Activated naive CD8-positive, alpha-beta T cell treated with anti-CD3 and anti-CD28 coated beads, Interleukin-2, amount 50 U/mL, for 16 hours (primary cell): ENCODE results near the gene NUCB1.

Source experiments
- DNase-seq: peaks from one replicate; pipeline ENCODE4 v3.0.0-alpha.2; 2020; ENCODE audit warnings: low read depth, low spot score

NUCB1 gene

GRCh38 chr19:48934837-48935236 lies 34.7 kb downstream of the NUCB1 start:
- no peak for DNase-seq

- no peak for DNase-seq
Measured at GRCh38 chr19:48935864-48936263, 35.8 kb downstream of the NUCB1 start.

- DNase-seq = no peak
Measured at GRCh38 chr19:48938256-48938655, 38.1 kb downstream of the NUCB1 start.

GRCh38 chr19:48940902-48941301 lies 40.8 kb downstream of the NUCB1 start:
- DNase-seq = no peak

DNA sequence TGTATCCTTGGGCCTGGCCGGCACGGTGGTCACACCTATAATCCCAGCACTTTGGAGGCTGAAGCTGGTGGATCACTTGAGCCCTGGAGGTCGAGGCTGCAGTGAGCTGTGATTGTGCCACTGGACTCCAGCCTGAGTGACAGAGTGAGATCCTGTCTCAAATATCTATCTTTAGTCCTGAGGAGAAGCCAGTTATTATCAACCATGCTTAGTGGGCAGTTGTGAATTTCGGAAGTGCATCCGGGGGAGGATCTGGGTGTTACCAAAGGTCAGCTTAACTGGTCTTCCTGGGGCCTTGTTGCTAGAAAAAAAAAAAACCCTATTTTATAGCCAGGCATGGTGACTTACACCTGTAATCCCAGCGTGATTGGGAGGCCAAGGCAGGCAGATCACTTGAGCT lies 43.0 kb downstream of the NUCB1 start:
- no peak for DNase-seq

GRCh38 chr19:48945415-48945814 lies 45.3 kb downstream of the NUCB1 start:
- DNase-seq = no peak

DNA sequence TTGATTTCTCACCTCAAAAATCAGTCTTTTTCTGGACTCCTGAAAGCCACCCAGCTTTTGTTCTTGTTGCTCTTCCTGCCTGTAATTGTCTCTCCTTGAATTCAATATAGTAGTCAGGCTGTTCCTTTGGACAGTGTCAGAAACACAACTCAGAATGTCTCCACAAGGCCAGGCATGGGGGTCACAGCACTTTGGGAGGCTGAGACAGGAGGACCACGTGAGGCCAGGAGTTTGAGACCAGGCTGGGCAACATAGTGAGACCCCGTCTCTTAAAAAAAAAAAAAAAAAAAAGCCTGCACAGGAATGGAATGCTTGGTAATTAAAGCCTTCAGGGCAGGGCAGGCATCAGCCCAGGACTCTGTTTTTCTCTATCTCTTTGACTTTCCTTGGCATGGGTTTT lies 45.7 kb downstream of the NUCB1 start:
- no peak for DNase-seq

DNA sequence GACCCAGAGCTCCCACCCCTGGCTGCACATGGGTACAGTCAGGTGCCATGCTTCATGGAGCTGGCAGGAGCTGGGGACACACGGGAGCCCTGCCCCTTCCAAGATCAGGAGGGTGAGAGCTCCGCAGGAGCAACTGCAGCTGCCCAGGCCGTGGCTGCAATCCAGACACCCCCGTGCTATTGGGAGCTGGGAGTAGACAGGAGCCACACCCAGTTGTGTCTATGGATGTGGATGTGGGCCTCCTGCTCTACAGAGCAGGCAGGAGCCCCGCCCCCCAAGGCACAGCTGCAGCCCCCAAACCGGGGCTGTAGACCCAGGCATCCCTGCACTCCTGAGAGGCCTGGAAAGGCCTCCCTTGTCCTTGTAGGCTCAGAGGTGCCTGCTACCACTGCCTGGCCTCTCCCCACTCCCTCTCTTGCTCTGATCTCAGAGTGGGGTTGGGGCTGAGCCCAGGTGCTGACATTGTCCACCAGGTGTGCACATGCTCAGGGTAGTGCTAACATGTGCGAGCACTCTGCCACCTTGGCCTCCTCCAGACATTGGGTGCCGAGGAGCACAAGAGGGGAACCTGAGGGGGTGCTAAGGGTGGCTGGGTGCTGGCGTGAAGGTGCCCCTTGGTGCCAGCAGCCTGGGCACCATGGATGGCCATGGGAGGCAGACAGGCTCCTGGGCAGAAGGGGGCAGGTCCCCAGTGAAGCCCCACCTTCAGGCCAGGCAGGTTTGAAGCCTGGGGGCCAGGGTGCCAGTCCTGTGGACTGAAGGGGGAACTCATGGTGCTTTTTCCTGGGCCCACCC lies 46.5 kb downstream of the NUCB1 start:
- DNase-seq = no peak

DNA sequence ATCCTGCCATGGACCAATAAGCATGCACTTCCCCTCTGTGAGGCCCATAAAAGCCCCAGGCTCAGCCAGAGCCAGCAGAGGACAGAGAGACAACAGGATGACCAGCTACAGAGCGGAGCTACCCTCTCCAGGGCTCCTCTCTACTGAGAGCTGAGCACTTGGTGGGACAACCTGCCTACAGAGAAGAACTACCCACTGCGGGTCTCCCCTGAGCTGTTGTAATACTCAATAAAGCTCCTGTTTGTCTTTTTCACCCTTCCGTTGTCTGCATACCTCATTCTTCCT lies 47.1 kb downstream of the NUCB1 start:
- no peak for DNase-seq

GRCh38 chr19:48950159-48950558 lies 50.0 kb downstream of the NUCB1 start:
- no peak for DNase-seq

DNA sequence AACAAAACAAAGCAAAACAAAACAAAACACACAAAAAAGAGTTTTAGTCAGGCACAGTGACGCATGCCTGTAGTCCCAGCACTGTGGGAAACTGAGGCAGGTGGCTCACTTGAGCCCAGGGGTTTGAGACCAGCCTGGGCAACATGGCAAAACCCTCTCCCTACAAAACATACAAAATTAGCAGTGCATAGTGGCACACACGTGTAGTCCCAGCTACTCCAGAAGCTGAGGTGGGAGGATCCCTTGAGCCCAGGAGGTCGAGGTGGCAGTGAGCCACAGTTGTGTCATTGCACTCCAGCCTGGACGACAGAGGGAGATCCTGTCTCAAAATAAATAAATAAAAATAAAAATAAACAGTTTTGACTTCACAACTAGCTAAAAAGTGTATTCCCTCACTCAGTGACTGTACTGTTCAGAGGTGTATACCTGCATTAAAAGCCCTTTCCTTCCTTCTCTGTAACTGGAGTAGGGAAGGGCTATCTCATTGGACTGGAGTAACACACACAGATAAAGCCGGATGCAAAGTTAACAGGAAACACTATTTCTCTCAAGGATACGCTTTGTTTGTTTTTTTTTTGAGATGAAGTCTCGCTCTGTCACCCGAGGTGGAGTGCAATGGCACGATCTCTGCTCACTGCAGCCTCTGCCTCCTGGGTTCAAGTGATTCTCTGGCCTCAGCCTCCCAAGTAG lies 50.9 kb downstream of the NUCB1 start:
- DNase-seq = no peak

DNA sequence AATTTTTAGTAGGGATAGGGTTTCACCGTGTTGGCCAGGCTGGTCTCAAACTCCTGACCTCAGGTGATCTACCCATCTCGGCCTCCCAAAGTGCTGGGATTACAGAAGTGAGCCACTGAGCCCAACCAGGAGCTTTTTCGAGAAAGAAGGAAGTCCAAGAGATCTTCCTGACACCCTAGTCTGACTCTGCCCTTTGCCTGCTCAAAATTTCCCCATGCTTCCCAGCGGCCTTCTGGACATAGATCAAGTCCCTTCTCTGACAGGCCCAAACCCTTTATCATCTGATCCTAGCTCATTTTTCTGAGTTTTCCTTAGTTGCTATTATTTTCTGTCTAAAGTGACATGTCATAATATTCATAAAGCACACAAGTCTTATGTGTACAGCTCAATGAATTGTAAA lies 53.0 kb downstream of the NUCB1 start:
- no peak for DNase-seq

DNA sequence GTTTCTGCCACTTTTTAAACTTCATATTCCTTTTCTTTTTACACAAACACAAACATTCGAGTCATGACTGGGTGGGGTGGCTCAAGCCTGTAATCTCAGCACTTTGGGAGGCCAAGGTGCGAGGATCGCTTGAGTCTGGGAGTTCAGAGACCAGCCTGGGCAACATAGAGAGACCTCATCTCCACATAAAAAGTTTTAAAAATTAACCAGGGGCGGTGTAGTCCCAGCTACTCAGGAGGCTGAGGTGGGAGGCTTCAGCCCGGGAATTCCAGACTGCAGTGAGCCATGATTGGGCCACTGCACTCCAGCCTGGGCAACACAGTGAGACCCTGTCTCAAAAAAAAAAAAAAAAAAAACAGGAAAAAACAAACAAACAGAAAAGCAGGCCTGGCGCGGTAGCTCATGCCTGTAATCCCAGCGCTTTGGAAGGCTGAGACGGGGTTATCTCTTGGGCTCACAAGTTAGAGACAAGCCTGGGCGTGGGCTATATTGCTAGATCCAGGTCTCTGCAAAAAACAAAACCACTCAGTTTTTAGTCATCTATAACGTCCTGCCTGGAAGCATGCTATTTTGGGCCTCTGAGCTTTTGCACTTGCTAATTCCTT lies 54.0 kb downstream of the NUCB1 start:
- no peak for DNase-seq

DNA sequence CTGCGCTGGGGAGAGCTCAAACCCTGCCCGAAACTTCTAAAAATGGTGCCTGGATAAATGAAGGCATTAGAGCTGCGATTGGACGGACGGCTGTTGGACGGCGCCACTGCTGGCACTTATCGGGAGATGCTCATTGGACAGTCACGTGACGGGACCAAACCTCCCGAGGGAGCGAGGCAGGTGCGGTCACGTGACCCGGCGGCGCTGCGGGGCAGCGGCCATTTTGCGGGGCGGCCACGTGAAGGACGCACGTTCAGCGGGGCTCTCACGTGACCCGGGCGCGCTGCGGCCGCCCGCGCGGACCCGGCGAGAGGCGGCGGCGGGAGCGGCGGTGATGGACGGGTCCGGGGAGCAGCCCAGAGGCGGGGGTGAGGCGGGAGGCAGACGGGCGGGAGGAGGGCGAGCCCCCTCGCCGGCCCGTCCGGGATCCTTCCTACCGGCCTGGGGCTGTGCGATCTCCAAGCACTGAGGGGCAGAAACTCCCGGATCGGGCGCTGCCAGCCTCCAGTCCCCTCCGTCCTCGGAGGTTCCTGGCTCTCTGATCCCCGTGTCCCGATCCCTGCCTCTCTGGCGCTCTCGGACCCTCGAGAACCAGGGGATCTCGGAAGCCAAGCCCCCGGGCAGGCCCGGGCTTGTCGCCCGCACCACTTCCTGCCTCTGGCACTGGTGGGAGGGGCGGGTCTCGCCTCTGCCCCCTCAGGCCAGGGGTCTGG lies 54.6 kb downstream of the NUCB1 start, which contains the start of gene BAX:
TSS of gene BAX (plus strand) at position 281 of the 713 bp plus-strand sequence. CDS start at position 335, 54 bp downstream.
- peak; percentile 84 for DNase-seq

DNA sequence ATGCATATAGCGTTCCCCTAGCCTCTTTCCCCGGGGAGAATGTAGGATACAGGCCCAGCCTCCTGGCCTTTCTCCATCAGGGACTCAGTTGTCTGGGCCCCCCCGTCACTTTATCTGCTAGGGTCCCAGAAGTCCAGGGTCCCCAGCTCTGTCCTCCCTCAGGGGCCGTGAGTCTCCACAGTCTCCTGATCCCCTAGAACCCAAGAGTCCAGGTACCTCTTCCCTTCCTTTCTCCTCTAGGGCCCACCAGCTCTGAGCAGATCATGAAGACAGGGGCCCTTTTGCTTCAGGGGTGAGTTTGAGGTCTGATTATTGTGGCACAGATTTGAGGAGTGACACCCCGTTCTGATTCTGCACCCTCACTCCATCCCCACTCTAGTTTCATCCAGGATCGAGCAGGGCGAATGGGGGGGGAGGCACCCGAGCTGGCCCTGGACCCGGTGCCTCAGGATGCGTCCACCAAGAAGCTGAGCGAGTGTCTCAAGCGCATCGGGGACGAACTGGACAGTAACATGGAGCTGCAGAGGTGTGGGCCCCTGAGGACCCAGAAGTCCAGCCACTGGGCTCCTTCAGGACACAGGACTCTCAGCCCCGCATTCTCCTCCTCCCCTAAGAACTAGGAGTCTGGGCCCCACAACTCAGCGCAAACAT lies 55.3 kb downstream of the NUCB1 start:
- DNase-seq = no peak

GRCh38 chr19:48958006-48958405 lies 57.9 kb downstream of the NUCB1 start:
- no peak for DNase-seq

DNA sequence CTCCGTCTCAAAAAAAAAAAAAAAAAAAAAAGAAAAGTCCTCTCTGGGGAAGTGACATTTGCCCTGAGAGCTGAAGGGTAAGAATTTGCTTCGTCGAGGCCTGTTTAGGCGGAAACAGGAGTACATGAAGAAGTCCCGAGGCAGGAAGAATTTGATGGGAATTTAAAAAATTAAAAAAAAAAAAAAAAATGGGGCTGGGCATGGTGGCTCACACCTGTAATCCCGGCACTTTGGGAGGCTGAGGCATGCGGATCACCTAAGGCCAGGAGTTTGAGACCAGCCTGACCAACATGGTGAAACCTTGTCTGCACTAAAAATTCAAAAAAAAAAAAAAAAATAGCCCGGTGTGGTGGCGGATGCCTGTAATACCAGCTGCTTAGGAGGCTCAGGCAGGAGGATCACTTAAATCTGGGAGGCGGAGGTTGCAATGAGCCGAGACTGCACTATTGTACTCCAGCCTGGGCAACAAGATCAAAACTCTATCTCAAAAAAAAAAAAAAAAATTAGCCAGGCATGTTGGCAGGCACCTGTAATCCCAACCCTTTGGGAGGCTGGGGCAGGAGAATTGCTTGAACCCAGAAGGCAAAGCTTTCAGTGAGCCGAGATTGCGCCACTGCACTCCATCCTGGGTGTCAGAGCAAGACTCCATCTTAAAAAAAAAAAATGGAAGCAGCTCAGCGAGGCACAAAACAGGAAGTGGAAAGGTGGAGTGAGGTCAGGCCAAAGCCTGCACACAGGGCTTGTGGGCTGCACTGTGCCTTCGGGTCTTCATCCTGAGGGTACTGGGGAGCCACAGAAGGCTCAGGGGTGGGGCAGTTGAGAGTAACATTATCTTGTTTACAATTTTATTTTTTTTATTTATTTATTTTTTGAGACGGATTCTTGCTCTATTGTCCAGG lies 59.5 kb downstream of the NUCB1 start:
- no peak for DNase-seq

- no peak for DNase-seq
Measured at GRCh38 chr19:48961051-48961649, 61.0 kb downstream of the NUCB1 start.

DNA sequence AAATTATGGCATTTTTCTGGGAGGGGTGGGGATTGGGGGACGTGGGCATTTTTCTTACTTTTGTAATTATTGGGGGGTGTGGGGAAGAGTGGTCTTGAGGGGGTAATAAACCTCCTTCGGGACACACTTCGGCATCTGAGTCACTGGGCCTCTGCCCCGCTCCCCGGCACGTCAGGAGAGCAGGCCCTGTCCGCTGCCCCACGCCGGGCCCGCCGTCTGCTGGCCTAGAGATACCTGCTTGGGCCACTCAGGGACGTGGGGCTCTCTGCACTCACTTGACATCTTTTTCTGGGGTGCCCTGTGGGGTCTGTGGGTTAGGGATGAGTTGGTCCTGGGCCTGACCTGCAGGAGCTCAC lies 61.5 kb downstream of the NUCB1 start:
- DNase-seq = no peak

DNA sequence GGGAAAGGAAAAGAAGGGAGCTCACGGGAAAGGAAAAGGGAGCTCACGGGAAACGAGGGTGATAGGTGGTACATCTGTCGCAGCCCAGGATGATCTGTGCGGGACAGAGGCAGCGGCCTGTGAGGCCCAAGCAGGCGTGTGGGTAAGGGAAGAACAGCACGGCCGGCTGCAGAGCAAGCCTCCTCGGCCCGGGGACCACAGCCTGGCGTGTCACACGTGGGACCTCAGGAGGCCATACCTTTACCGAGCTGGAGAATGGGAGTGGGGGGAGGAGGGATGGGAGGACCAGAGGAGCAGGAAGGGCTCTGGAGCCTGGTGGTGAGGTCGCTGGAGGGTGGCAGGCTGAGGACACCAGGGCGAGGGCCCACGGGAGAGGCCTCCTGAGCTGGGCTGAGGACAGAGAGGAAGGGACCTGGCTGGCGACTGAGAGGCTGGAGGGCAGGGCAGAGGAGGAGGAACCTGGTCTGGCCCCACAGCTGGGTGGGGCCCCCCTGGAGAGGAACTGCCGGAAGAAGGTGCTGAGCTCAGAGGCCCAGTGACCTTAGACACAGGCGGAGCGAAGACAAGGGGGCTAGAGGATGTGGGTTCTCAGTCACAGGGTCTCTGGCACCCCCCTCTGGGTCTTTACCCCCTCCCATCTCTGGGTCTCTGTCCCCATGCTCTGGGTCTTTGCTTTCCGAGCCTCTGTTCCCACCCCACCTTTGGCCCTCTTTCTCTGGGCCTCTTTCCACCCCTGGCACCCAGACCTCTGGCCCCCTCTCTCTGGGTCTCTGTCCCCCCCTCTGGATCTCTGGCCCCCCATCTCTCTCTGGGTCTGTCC lies 62.1 kb downstream of the NUCB1 start:
- DNase-seq = no peak
